HFF-Myc (cell line): ENCODE measurements around the gene DGKG.

Experiments used
- DNase-seq: peaks from one replicate; pipeline ENCODE4 v3.0.0-alpha.2; 2011; ENCODE audit warnings: low read depth; ENCODE audit errors: extremely low read depth
- H3K4me3 ChIP-seq: replicated peaks from 2 replicates; pipeline ENCODE4 v1.5.1; 2011; ENCODE audit warnings: low read depth, mild to moderate bottlenecking, control low read depth, low read length
- CTCF ChIP-seq: IDR thresholded peaks from 2 replicates; pipeline ENCODE4 v1.5.1; 2012; ENCODE audit warnings: mild to moderate bottlenecking, low read depth, low read length, control low read depth; ENCODE audit errors: missing control alignments

DGKG gene

GRCh38 chr3:186321746-186322145 lies 40.3 kb downstream of the DGKG start:
- H3K4me3 ChIP-seq = no peak overlapping the region
- no peak for TF ChIP-seq CTCF
- DNase-seq = no peak

- no peak overlapping the region for H3K4me3 ChIP-seq
- no peak for TF ChIP-seq CTCF
- DNase-seq = no peak
Measured at GRCh38 chr3:186320862-186321568, 41.0 kb downstream of the DGKG start.

- TF ChIP-seq CTCF = no peak
- DNase-seq = no peak
- H3K4me3 ChIP-seq = no peak overlapping the region
Measured at GRCh38 chr3:186319945-186320344, 42.1 kb downstream of the DGKG start.

GRCh38 chr3:186318135-186318534 lies 43.9 kb downstream of the DGKG start:
- DNase-seq = no peak
- no peak for TF ChIP-seq CTCF
- H3K4me3 ChIP-seq = no peak overlapping the region

- TF ChIP-seq CTCF = no peak
- no peak overlapping the region for H3K4me3 ChIP-seq
- DNase-seq = no peak
Measured at GRCh38 chr3:186317478-186317877, 44.6 kb downstream of the DGKG start.

GRCh38 chr3:186316666-186317260 lies 45.3 kb downstream of the DGKG start:
- H3K4me3 ChIP-seq = no peak overlapping the region
- DNase-seq = no peak
- no peak for TF ChIP-seq CTCF
